Activated T-helper 2 cell treated with anti-CD3 and anti-CD28 coated beads, Interferon-gamma antibody, Interleukin-2, Interleukin-4, amounts not matched to agents 10 μg/mL and 5 μg/mL and 100 μg/mL, durations not matched to agents 14 hours and 24 hours and 36 hours (primary cell): ENCODE measurements around the gene PRDX6. TPM values are rescaled to one million over a fixed set of nuclear protein-coding genes. Genes with fewer than 3 reads are reported as not detected.
"Not testable (repeated sequence)": the region's sequence is repeated elsewhere in the genome, so short reads cannot be mapped to it uniquely, and the experiment has no call there.

Experiments used
- DNase-seq: peaks from one replicate; pipeline ENCODE4 v3.0.0; 2021; ENCODE audit warnings: low spot score
- H3K27ac Mint-ChIP-seq: one replicate; pipeline ENCODE4 v1.8.0; 2021; ENCODE audit warnings: mixed read lengths
- H3K27me3 Mint-ChIP-seq: one replicate; pipeline ENCODE4 v1.8.0; 2021; ENCODE audit warnings: low read depth, mixed read lengths
- H3K36me3 Mint-ChIP-seq: one replicate; pipeline ENCODE4 v1.8.0; 2021; ENCODE audit warnings: low read depth, mixed read lengths
- H3K4me1 Mint-ChIP-seq: one replicate; pipeline ENCODE4 v1.8.0; 2021; ENCODE audit warnings: low read depth, mixed read lengths
- H3K4me3 Mint-ChIP-seq: one replicate; pipeline ENCODE4 v1.8.0; 2021; ENCODE audit warnings: low read depth, mild to moderate bottlenecking, moderate library complexity, mixed read lengths
- H3K9me3 Mint-ChIP-seq: one replicate; pipeline ENCODE4 v1.8.0; 2021; ENCODE audit warnings: mixed read lengths
- intact Hi-C: fragments of 100-400 bp; cut with micrococcal nuclease; formaldehyde crosslinking; loops from one replicate; pipeline ENCODE4 v1.15.1; 2023
- total RNA-seq: library from RNA; stranded (reverse); gene quantifications from 2 replicates; pipeline ENCODE4 v1.2.3, GENCODE V29; 2022

Gene PRDX6
- total RNA-seq, 1 donor from 2014 or later: 150 TPM

DNA sequence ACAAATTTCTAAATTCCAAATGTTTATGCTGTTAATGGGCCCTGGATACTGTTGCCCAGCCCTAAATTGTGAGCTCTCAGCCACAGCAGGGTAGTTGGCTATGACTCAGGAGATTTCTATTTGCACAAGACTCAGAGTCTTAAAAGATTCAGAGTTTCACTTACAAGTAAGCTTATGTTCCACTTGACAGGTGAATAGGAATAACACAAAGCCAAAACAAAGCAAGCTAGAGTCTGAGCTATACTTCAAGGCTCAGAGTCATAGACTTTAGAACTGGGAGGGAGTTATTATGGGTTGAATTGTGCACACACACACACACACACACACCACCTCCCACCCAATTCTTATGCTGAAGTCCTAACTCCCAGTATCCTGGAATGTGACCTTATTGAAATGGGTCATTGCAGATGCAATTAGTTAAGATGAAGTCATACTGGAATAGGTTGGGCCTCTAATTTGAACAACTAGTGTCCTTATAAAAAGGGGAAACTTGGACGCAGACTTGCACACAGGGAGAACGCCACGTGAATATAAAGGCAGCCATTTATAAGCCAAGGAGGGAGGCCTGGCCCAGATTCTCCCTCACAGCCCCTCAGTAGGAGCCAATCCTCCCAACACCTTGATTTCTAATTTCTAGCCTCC, 30.2 kb downstream of the PRDX6 start:
- Mint-ChIP-seq H3K27me3 (peaks cover 7% of the 10 kb centered on the region), H3K4me1 (no peaks in the 10 kb centered on the region), H3K4me3 (no peak overlapping the region), H3K9me3 (no peaks in the 10 kb centered on the region), H3K36me3 (no peaks in the 10 kb centered on the region), H3K27ac (no peak overlapping the region)
- intact Hi-C loops: no loop called here
- no peak for DNase-seq

DNA sequence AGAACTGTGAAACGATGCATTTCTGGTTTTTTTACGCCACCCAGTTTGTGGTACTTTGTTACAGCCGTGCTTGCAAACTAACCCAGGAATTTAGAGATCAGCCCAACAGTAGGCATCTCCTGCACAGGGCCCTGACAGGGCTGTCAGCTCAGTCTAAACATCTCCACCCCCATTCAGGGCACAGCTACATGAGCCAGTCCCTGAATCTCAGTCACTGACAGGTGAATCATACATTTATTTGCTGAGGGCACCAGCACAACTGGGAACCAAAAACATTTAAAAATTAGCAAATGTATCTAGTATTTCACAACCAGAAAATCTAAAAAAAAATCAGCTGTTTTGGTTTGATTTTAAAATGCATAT, 30.7 kb downstream of the PRDX6 start:
- no peak overlapping the region for H3K4me3 Mint-ChIP-seq
- intact Hi-C loops: no loop called here

DNA sequence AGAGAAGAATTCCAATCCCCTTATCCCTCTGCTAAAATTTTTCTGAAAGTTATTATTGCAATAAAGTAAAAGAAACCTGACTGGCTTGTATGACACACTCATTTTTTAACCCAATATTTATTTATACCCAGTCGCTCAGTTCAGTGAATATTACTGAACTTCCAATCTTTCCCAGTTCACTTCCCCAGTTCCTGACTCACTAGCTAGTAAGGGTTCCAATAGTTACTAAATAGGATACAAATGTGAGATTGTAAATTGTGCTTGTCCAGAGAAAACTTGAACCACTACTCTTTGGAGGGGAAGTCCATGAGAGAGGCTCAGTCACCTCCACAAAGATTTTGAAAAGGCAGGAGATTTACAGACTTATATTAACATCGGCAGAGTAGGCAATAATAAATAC, 31.4 kb downstream of the PRDX6 start:
- H3K36me3 Mint-ChIP-seq: no peaks in the 10 kb centered on the region
- H3K9me3 Mint-ChIP-seq: peaks cover 3% of the 10 kb centered on the region
- no peaks in the 10 kb centered on the region for H3K4me1 Mint-ChIP-seq
- no peak overlapping the region for H3K4me3 Mint-ChIP-seq
- H3K27ac Mint-ChIP-seq: no peak overlapping the region
- intact Hi-C loops: no loop called here
- H3K27me3 Mint-ChIP-seq: peaks cover 8% of the 10 kb centered on the region
- DNase-seq: no peak

More for the DNA sequence above, 30.7 kb downstream of the PRDX6 start:
- no peaks in the 10 kb centered on the region for H3K4me1 Mint-ChIP-seq
- no peak for DNase-seq
- peaks cover 7% of the 10 kb centered on the region for H3K27me3 Mint-ChIP-seq
- no peaks in the 10 kb centered on the region for H3K36me3 Mint-ChIP-seq
- no peaks in the 10 kb centered on the region for H3K9me3 Mint-ChIP-seq
- H3K27ac Mint-ChIP-seq: no peak overlapping the region

DNA sequence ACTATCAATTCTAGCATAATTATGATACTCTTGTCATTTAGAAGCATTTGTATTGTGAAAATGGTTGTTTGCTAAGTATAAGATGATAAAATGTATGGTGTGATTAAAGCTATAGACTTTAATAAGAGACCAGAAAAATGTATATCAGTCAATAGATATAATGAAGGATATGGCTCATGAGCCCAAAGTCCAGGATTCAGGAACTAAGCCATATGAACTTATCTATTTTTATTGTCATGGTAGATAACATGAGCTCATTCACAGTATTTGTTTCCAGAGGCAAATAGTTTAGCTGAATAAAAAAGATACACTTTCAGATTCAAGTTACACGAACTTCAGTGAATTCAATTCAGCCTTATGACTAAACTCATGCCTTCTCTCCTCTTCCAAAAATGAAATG, 32.7 kb downstream of the PRDX6 start:
- intact Hi-C loops: no loop called here
- Mint-ChIP-seq H3K4me3 (no peak overlapping the region), H3K27ac (no peak overlapping the region), H3K9me3 (peaks cover 12% of the 10 kb centered on the region), H3K36me3 (no peaks in the 10 kb centered on the region), H3K4me1 (no peaks in the 10 kb centered on the region), H3K27me3 (peaks cover 8% of the 10 kb centered on the region)
- no peak for DNase-seq

DNA sequence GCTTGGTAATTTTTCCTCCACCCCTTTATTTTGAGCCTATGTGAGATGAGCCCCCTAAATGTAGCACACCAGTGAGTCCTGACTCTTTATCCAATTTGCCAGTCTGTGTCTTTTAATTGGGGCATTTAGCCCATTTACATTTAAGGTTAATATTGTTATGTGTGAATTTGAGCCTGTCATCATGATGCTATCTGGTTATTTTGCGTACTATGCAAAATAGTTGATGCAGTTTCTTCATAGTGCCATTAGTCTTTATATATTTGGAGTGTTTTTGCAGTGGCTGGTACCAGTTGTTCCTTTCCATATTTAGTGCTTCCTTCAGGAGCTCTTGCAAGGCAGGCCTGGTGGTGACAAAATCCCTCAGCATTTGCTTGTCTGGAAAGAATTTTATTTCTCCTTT, 37.4 kb downstream of the PRDX6 start:
- not testable (repeated sequence) for H3K27me3 Mint-ChIP-seq

DNA sequence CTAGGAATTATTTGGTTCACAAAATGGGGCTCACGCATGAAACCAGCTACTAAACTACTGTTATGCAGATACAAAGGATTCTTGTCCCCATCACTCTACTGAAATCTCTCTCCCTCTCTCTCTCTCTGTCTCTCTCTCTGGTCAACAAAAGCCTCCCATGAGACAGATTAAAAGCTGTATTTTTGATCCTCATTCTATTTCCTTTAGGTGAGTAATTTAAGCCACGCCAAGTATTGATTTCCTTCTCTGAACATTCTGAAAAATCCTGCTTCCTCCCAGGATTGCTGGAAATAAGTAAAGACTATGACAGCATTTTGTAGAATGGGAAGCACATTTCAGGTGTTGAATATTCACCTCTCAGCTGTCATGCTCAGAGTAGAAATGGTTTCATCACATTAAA, 43.7 kb downstream of the PRDX6 start:
- Mint-ChIP-seq H3K36me3 (no peaks in the 10 kb centered on the region), H3K27me3 (no peaks in the 10 kb centered on the region), H3K4me1 (peaks cover 4% of the 10 kb centered on the region), H3K9me3 (no peaks in the 10 kb centered on the region), H3K27ac (no peak overlapping the region), H3K4me3 (no peak overlapping the region)
- intact Hi-C loops: no loop called here
- DNase-seq: no peak

More for the DNA sequence above, 37.4 kb downstream of the PRDX6 start:
- H3K36me3 Mint-ChIP-seq, DNase-seq, H3K4me1 Mint-ChIP-seq, intact Hi-C loops, H3K4me3 Mint-ChIP-seq, H3K27ac Mint-ChIP-seq: not testable (repeated sequence)
- H3K9me3 Mint-ChIP-seq: peaks cover 12% of the 10 kb centered on the region

DNA sequence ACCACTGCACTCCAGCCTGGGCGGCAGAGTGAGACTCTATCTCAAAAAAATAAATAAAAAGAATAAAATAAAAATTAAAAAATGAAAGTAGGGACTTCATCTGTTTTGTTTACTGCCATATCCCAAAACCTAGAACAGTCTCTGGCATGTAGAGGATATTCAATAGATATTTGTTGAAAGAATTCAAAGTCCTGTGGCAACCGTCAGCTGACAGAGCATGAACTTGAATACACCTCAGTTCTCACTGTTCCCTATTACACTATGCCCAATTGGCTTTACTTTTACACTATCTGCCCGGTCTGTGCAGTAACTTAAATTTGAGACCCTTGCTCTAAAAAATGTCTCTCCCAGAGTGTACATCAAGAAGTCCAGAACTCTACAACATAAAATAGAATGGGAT, 46.2 kb downstream of the PRDX6 start:
- H3K27ac Mint-ChIP-seq: no peak overlapping the region
- intact Hi-C loops: no loop called here
- H3K4me1 Mint-ChIP-seq: peaks cover 2% of the 10 kb centered on the region
- H3K27me3 Mint-ChIP-seq: peaks cover 5% of the 10 kb centered on the region
- H3K36me3 Mint-ChIP-seq: no peaks in the 10 kb centered on the region
- no peaks in the 10 kb centered on the region for H3K9me3 Mint-ChIP-seq
- no peak overlapping the region for H3K4me3 Mint-ChIP-seq
- DNase-seq: no peak

DNA sequence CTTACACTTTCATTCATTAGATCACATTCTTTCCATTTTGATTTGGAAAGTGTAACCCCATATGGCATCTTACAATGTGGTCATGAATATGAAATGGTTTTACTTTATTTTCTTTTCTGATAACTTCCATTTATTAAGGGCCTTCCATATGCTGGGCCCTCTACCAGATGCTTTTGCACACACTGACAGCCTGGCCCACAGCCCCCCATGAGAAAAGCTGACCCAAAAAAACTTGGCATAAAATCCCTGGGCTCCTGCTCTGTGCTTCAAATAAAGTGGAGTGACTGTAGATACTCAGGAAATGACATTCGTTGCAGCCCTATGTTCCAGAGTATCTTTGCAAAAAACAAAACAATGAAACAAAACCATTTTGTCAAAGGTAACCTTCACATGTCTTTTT, 48.8 kb downstream of the PRDX6 start:
- intact Hi-C loops: no loop called here
- Mint-ChIP-seq H3K9me3 (no peaks in the 10 kb centered on the region), H3K27ac (no peak overlapping the region), H3K4me1 (no peaks in the 10 kb centered on the region), H3K4me3 (no peak overlapping the region), H3K27me3 (peaks cover 7% of the 10 kb centered on the region), H3K36me3 (no peaks in the 10 kb centered on the region)
- no peak for DNase-seq

DNA sequence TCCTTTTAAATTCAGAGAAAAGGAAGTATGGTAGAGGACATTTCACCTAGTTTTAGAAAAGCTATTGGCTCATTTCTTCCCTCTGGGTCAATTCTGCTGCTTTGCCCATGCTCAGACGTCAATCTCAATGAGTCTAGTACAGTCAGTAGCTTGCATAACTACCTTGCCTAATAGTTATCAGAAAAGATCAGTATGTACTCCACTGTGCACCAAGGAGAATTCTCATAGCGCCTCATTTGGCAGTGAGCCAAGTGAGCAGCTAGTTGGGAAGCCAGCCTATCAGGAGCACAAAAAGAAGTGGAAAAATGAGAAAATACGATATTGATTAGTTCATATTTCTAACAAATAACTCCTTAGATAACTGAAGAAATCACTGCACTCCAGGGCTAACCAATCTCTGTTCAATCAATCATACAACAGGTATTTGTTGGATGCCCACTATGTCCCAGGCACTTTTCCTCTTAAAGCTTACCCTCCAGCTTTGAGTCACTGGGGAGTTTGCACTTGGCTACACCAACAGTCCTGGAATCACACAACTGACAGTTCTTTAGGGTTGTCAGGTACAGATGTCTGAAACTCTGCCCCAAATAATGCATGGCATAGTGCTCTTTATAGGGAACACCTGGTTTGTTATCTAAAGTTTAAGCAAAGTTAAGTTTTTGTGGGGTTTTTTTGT, 50.2 kb downstream of the PRDX6 start:
- no peaks in the 10 kb centered on the region for H3K9me3 Mint-ChIP-seq
- peaks cover 4% of the 10 kb centered on the region for H3K4me1 Mint-ChIP-seq
- H3K27ac Mint-ChIP-seq: no peak overlapping the region
- peaks cover 7% of the 10 kb centered on the region for H3K27me3 Mint-ChIP-seq
- H3K36me3 Mint-ChIP-seq: no peaks in the 10 kb centered on the region
- no peak for DNase-seq
- intact Hi-C loops: no loop called here
- no peak overlapping the region for H3K4me3 Mint-ChIP-seq

DNA sequence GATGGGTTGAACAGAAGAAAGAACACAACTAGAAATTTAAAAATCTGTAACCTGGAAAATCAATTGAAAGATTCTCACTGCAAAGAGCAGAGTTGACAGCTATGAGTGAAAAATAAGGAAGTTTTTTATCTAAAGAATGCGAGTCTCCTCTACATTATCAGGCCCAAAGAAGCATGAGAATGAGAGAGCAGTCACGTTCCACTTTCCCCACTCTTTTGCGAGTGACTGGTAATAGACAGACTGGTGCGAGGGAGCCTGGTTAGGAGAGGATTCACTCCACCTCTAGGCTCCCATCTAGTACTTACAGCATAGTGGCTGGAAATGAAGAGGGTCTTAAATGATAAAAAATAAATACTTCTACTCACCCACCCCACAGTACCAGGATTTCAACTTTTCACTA, 52.0 kb downstream of the PRDX6 start:
- Mint-ChIP-seq H3K27me3 (peaks cover 7% of the 10 kb centered on the region), H3K4me3 (no peak overlapping the region), H3K4me1 (peaks cover 5% of the 10 kb centered on the region), H3K36me3 (no peaks in the 10 kb centered on the region), H3K9me3 (no peaks in the 10 kb centered on the region), H3K27ac (no peak overlapping the region)
- intact Hi-C loops: no loop called here
- no peak for DNase-seq

DNA sequence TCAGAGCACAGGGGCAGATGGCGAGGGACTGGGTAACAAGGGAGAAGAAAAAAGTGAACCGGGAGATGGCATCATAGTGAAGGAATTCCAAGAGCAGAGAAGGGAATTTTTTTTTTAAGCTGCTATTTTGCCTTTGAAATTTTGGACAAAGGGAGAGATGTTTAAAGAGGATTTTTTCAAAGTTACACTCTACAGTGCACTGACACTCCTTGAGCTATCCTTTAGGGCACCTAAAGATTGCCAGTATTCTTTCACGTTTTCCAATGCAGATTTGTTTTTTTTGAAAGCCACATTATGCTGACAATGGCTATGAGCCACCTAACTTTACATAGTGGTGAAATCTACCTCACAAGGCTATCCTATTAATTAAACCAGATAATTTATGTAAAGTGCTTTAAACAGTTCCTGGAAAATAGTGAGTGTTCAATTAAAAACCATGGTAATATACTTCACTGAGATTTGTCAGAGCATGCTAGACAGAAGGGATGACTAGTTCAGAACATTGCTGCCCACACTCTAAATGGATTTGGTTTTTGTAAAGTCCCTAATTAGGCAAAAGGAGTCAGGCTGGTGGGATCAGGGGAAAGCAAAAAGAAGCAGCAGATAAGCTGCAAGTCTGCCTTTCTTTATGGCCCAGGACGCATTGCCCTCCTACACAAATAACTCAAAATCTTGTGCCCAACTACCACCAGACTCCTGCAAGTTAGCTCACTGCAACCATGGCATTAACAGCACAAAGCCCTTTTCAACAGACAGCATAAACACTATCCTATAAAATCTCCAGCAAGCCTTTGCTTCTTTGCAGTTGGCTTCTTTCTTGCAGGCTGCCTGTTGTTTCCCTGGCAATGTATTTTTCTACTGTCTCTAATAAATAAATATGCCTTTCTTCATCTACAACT, 53.9 kb downstream of the PRDX6 start:
- H3K4me3 Mint-ChIP-seq: no peak overlapping the region
- no peak for DNase-seq
- H3K4me1 Mint-ChIP-seq: peaks cover 5% of the 10 kb centered on the region
- intact Hi-C loops: no loop called here
- H3K9me3 Mint-ChIP-seq: no peaks in the 10 kb centered on the region
- H3K27ac Mint-ChIP-seq: no peak overlapping the region
- no peaks in the 10 kb centered on the region for H3K36me3 Mint-ChIP-seq
- H3K27me3 Mint-ChIP-seq: peaks cover 11% of the 10 kb centered on the region

DNA sequence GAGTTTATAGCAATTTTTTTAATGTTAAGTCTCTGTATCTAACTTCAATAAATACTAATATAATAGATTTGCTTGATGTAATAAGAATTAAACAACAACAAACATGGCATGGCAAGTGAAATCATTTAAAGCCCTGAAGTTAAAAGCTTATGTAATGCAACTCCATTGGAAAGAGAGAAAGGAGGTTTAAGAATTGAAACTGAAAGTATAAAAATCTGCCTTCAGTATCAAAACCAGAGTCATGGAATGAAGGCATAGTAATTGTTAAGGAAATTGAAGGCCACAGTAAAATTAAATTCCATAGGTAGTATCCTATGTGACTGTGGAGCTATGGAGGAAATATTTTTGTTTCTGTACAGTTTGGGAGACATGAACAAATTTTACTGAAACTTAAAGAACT, 55.1 kb downstream of the PRDX6 start:
- Mint-ChIP-seq H3K27ac (no peak overlapping the region), H3K27me3 (peaks cover 7% of the 10 kb centered on the region), H3K9me3 (no peaks in the 10 kb centered on the region), H3K36me3 (no peaks in the 10 kb centered on the region), H3K4me1 (peaks cover 5% of the 10 kb centered on the region), H3K4me3 (no peak overlapping the region)
- no peak for DNase-seq
- intact Hi-C loops: no loop called here

DNA sequence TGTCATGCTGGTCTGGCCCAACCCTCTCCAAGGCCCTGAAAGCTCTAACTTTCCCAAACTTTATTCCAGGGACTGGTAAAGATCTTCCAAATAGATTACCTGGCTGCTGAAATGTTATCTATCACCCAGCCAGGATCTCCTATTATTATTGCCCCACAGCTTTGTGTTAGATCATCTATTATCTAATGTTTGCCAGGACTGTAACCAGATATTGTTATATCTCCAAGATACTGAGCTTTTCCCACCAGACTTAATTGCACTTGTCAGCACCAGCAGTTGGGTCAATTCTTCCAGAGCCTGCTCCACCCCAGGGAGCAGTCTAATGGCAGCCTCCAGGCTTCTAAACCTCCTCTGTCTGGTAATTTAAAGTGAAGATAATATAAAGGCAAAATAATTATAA, 59.1 kb downstream of the PRDX6 start:
- Mint-ChIP-seq H3K9me3 (no peaks in the 10 kb centered on the region), H3K36me3 (no peaks in the 10 kb centered on the region), H3K4me1 (peaks cover 5% of the 10 kb centered on the region), H3K4me3 (no peak overlapping the region), H3K27me3 (peaks cover 7% of the 10 kb centered on the region), H3K27ac (no peak overlapping the region)
- DNase-seq: no peak
- intact Hi-C loops: no loop called here
